IPS DF 6.9 (cell line): ENCODE measurements around the gene POMGNT1.
"Not testable (repeated sequence)": the region's sequence is repeated elsewhere in the genome, so short reads cannot be mapped to it uniquely, and the experiment has no call there.

ENCODE experiments used
- DNase-seq: peaks from one replicate; pipeline ENCODE4 v3.0.0-alpha.2; 2013; ENCODE audit warnings: low read depth, low spot score
- H3K27ac ChIP-seq: one replicate; pipeline ENCODE4 v1.5.1; 2013; ENCODE audit warnings: low read length, control low read depth
- H3K27me3 ChIP-seq: 2 replicates; pipeline ENCODE4 v1.6.1; 2013; ENCODE audit warnings: mild to moderate bottlenecking, low read length; ENCODE audit not compliant: control insufficient read depth, insufficient read depth
- H3K36me3 ChIP-seq: 2 replicates; pipeline ENCODE4 v1.6.1; 2013; ENCODE audit warnings: low read length; ENCODE audit not compliant: control insufficient read depth, insufficient read depth
- H3K4me1 ChIP-seq: 2 replicates; pipeline ENCODE4 v1.6.1; 2013; ENCODE audit warnings: low read length; ENCODE audit not compliant: control insufficient read depth, insufficient read depth
- H3K4me3 ChIP-seq: 2 replicates; pipeline ENCODE4 v1.5.1; 2013; ENCODE audit warnings: mild to moderate bottlenecking, low read length
- H3K9me3 ChIP-seq: 2 replicates; pipeline ENCODE4 v1.6.1; 2013; ENCODE audit warnings: low read length, inconsistent platforms; ENCODE audit not compliant: control insufficient read depth, insufficient read depth
- WGBS: extraction: QIAGEN DNeasy Blood & Tissue Kit; methylation state at CpG from one replicate; pipeline ENCODE4 v1.1.7; 2013; ENCODE audit warnings: mixed read lengths, missing lambda C conversion rate; ENCODE audit not compliant: insufficient read length, insufficient coverage; 5-methylcytosine and 5-hydroxymethylcytosine counted together

The POMGNT1 gene

DNA sequence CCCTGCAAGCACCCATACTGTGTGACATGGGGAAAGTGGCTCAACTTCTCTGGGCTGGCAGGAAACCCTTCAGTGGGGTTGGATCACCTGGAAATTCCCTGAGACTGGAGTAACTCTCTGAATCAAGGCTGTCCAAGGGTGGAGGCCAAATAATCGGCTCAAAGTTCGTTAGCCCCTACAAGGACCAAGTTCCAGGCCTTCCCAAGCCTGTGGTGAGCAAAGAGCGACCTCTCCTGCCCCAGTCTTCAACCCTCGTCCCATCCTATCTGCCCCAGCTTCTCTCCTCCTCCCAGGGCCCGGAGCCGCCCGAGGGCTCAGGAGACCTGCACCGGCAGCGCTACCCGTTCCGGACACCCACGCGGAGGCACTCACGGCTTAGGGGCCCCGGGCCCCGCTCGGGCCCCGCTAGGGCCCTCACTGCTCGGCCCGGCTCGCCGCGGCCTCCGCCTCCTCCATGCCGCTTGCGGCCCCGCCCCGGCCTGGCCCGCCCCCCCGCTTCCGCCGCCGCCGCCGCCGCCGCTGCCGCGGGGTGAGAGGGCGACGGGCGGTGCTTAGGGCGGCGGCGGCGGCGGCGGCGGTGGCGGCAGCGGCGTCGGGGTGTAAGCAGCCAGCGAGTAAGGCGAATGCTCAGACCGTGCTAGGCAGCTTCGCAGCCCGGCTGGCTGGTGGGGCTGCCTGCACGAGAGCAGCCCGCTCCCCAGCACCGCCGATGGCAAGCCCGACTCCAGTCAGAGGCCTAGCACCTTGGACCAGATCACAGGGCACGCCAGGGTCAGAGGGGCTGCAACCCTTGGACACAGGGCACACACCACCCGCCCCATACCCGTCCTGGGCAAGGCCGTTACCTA, at the start of gene POMGNT1:
TSS of gene POMGNT1 (minus strand) at position 471 of the 848 bp plus-strand sequence. CDS start 613 bp downstream, outside the sequence.
- Histone ChIP-seq H3K36me3 (no peaks in the 10 kb centered on the region), H3K4me1 (no peaks in the 10 kb centered on the region), H3K27me3 (no peaks in the 10 kb centered on the region), H3K4me3 (peak within 1 kb of the TSS; percentile 88), H3K27ac (no peak within 1 kb of the TSS), H3K9me3 (no peaks in the 10 kb centered on the region)
- no peak for DNase-seq
- no CpG with 5 or more reads among the region's 67 CpGs for WGBS

DNA sequence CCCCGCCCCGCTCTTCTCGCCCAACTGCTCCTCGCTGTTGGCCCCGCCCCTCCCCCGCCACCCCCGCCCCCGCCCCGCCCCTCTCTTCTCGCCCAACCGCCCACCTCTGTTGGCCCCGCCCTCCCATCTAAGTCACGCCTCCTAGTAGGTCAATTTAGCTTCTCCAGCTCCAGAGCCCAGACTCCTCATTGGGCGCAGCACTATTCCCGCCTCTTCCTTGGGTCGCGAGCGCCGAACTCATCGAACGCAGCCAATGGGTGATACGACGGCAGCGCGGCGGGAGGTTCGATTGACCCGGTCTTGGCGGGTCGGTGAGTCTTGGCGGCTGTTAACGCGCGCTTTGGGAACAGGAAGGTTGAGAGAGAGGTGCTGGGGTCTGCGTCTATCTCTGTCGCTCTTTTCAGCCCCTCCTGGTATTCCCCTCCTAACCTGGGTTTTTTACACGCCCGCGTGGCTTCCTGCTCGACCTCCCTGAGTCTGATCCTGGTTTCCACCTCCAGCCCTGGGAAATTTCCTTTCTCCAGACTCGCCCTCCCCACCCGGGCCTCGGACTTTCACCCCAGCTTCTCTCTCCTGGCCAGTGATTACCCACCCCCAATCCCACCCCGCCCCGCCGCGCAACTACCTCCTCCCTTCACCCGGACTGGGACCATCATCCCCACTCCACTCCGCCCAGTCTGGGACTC, 49.3 kb upstream of the POMGNT1 start, which contains the start of gene RAD54L:
TSS of gene RAD54L (plus strand) at position 328 of the 686 bp plus-strand sequence. CDS start 643 bp downstream, outside the sequence.
- 0 out of 2 replicates have a peak, but pooled peaks cover 2% of the 10 kb centered on the region for H3K4me1 ChIP-seq
- no peaks in the 10 kb centered on the region for H3K9me3 ChIP-seq
- peak; percentile 97 for DNase-seq
- H3K4me3 ChIP-seq: peak within 1 kb of the TSS; percentile 66; the same call in 1 of the 2 replicates
- H3K27me3 ChIP-seq: no peaks in the 10 kb centered on the region
- peaks cover 20% of the 10 kb centered on the region; the same call in 1 of the 2 replicates for H3K36me3 ChIP-seq
- no peak within 1 kb of the TSS for H3K27ac ChIP-seq
- WGBS: no CpG with 5 or more reads among the region's 49 CpGs

DNA sequence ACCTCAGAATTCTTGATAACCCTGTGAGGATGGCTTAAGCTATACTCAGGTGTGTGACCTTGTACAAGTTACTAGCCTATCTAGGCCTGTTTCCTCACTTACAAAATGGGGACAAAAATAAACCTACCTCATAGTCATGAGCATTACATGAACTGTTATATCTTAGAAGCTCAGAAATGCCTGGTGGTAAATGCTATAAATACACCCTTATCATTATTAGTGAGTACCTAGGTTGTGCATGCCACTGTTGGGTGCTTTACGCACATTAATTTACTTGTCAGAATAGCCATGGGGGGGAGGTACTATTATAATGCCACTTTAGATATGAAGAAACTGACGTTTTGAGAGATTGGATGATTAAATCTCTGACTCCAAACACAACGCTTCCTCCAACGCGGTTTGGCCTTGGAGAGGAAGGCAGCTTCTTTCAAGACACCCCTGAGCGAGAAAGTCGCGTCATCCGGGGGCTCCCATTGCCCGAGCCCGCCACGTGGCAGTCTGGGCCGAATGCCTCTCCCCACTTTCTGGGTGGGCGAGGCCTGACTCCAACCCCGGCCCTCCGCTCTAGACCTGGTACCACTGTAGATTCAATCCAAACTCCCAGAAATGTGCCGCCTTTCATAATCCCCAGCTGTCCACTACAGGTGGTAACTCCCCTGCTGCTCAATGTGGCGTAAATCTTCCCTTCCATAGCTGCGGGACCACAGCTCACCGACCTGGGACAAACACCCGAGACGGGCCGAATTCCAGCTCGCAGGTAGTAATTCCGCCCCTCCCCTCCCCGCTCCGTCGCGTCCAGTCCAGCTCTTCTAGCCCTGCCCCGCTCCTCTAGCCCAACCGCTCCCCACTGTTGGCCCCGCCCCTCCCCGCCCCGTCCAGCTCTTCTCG, 48.6 kb upstream of the POMGNT1 start:
- peaks cover 13% of the 10 kb centered on the region; the same call in 1 of the 2 replicates for H3K36me3 ChIP-seq
- H3K9me3 ChIP-seq: no peaks in the 10 kb centered on the region
- H3K27ac ChIP-seq: no peak overlapping the region
- peak overlapping the region; percentile 52; the same call in 1 of the 2 replicates for H3K4me3 ChIP-seq
- no CpG with 5 or more reads among the region's 35 CpGs for WGBS
- H3K27me3 ChIP-seq: no peaks in the 10 kb centered on the region
- DNase-seq: peak; percentile 60
- H3K4me1 ChIP-seq: 0 out of 2 replicates have a peak, but pooled peaks cover 2% of the 10 kb centered on the region

DNA sequence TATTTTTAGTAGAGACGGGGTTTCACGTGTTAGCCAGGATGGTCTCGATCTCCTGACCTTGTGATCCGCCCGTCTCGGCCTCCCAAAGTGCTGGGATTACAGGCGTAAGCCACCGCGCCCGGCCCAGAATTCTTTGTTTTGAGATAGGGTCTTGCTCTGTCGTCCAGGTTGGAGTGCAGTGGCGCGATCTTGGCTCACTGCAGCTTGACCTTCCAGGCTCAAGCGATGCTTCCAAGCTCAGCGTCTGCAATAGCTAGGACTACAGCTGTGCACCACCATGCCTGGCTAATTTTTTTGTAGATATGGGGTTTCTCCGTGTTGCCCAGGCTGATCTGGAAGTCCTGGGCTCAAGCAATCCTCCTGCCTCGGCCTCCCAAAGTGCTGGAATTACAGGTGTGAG, 47.9 kb upstream of the POMGNT1 start:
- not testable (repeated sequence) for DNase-seq, H3K4me3 ChIP-seq, H3K9me3 ChIP-seq, H3K27me3 ChIP-seq, H3K27ac ChIP-seq, H3K4me1 ChIP-seq
- no CpG with 5 or more reads among the region's 17 CpGs for WGBS
- H3K36me3 ChIP-seq: peaks cover 12% of the 10 kb centered on the region; the same call in 1 of the 2 replicates

DNA sequence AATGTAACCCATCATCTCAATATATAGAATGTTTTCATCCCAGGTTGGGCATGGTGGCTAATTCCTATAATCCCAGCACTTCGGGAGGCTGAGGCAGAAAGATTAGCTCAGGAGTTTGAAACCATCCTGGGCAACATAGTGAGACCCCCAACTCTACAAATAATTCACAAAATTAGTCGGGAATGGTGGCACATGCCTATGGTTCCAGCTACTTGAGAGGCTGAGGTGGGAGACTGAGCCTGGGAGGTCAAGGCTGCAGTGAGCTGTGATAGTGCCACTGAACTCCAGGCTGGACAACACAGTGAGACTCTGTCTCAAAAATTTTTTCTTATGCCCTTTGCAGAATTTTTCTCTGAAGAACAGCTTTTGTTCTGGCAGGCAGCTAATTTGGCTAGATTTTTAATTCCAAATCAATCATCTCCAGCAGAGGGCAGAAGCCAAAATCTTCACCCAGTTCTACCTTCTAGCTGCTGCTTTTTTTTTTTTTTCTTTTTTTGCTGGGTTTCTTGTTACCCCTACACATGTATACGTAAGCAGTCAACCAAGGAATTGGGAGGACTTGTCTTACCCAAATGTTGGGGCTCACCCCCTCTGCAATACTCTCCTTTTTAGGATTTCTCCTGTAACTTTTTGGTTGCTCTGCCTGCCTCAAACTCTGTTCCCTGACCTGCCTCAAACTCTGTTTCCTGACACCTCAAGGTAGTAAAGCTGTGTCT, 46.6 kb upstream of the POMGNT1 start:
- no CpG with 5 or more reads among the region's 3 CpGs for WGBS
- H3K27ac ChIP-seq: no peak overlapping the region
- DNase-seq: no peak
- 0 out of 2 replicates have a peak, but pooled peaks cover 2% of the 10 kb centered on the region for H3K4me1 ChIP-seq
- no peaks in the 10 kb centered on the region for H3K9me3 ChIP-seq
- no peaks in the 10 kb centered on the region for H3K27me3 ChIP-seq
- H3K36me3 ChIP-seq: peaks cover 5% of the 10 kb centered on the region; the same call in 1 of the 2 replicates
- no peak overlapping the region for H3K4me3 ChIP-seq

DNA sequence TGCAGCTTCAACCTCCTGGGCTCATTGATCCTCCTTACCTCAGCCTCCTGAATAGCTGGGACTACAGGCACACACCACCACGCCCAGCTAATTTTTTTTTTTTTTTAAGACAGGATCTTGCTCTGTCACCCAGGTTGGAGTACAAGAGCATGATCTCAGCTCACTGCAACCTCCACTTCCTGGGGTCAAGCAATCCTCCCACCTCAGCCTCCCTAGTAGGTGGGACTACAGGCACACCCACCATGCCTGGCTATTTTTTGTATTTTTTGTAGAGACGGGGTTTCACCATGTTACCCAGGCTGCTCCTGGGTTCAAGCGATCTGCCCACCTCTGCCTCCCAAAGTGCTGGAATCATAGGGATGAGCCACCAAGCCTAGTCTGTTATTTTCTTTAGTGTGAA, 45.6 kb upstream of the POMGNT1 start:
- no CpG with 5 or more reads among the region's 3 CpGs for WGBS
- not testable (repeated sequence) for H3K4me1 ChIP-seq, H3K27ac ChIP-seq, H3K36me3 ChIP-seq, H3K9me3 ChIP-seq, H3K4me3 ChIP-seq, DNase-seq, H3K27me3 ChIP-seq

DNA sequence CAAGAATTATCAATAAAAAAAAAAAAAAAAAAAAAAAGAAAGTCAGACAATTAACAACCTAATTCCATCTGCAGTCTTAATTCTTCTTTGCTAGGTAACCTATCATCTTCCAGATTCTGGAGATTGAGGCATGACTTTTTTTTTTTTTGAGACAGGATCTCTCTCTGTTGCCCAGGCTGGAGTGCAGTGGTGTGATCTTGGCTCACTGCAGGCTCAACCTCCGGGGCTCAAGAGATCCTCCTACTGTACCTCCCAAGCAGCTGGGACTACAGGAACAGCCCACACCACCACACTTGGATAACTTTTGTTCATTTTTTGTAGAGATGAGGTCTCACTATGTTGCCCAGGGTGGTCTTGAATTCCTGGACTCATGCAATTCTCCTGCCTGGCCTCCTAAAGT, 44.7 kb upstream of the POMGNT1 start:
- DNase-seq: no peak
- Histone ChIP-seq H3K4me3 (no peak overlapping the region), H3K27me3 (no peaks in the 10 kb centered on the region), H3K4me1 (no peaks in the 10 kb centered on the region), H3K9me3 (no peaks in the 10 kb centered on the region), H3K36me3 (no peaks in the 10 kb centered on the region), H3K27ac (no peak overlapping the region)
- no CpG with 5 or more reads among the region's 1 CpG for WGBS

DNA sequence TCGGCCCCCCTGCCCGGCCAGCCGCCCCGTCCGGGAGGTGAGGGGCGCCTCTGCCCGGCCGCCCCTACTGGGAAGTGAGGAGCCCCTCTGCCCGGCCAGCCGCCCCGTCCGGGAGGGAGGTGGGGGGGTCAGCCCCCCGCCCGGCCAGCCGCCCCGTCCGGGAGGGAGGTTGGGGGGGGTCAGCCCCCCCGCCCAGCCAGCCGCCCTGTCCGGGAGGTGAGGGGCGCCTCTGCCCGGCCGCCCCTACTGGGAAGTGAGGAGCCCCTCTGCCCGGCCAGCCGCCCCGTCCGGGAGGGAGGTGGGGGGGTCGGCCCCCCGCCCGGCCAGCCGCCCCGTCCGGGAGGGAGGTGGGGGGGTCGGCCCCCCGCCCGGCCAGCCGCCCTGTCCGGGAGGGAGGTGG, 43.5 kb upstream of the POMGNT1 start:
- H3K36me3 ChIP-seq, H3K27me3 ChIP-seq, H3K9me3 ChIP-seq, H3K4me3 ChIP-seq, H3K27ac ChIP-seq, H3K4me1 ChIP-seq, DNase-seq: not testable (repeated sequence)
- WGBS: no CpG with 5 or more reads among the region's 38 CpGs

DNA sequence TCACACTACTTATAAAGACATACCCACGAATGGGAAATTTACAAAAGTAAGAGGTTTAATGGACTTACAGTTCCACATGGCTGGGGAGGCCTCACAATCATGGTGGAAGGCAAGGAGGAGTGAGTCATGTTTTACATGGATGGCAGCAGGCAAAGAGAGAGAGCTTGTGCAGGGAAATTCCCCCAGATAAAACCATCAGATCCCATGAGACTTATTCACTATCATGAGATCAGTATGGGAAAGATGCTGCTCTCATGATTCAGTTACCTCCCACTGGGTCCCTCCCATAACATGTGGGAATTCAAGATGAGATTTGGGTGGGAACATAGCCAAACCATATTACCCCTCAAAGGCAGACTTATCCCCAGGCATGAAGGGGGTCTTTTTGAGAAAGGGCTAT, 40.6 kb upstream of the POMGNT1 start:
- H3K4me1 ChIP-seq, H3K9me3 ChIP-seq, H3K27me3 ChIP-seq, DNase-seq, H3K36me3 ChIP-seq, H3K27ac ChIP-seq, H3K4me3 ChIP-seq: not testable (repeated sequence)
- no CpG with 5 or more reads among the region's 1 CpG for WGBS
